Measurements from ENCODE around the gene HSDL1.
A peak's percentile ranks its signal among the peaks of the same experiment; 100 is the strongest.

Gene HSDL1

GRCh38 chr16:84144859-84145639, at the start of gene HSDL1, which contains the start of gene DNAAF1:
Gene HSDL1, minus strand, starts transcription at chr16:84145177. Its CDS starts 13,856 bp downstream, at chr16:84131321.
Gene DNAAF1, plus strand, starts transcription at chr16:84145308. Its CDS starts 133 bp downstream, at chr16:84145441.
- DNase-seq, result peak; percentile 95

GRCh38 chr16:84194018-84194417, 49.0 kb upstream of the HSDL1 start:
- DNase-seq, result no peak

- no peak for DNase-seq
Observed at GRCh38 chr16:84193480-84193879, 48.5 kb upstream of the HSDL1 start.

- DNase-seq, result no peak
Observed at GRCh38 chr16:84191466-84191865, 46.5 kb upstream of the HSDL1 start.

GRCh38 chr16:84190731-84191388, 45.9 kb upstream of the HSDL1 start, which contains the start of gene ADAD2:
Gene ADAD2, plus strand, starts transcription at chr16:84191157. Its CDS starts 74 bp downstream, at chr16:84191231.
- no peak for DNase-seq

- peak; percentile 91 for DNase-seq
Observed at GRCh38 chr16:84186685-84187437, 41.9 kb upstream of the HSDL1 start, which contains the start of gene TAF1C. Gene TAF1C, minus strand, starts transcription at chr16:84187057. Its CDS starts 2,069 bp downstream, at chr16:84184988.

GRCh38 chr16:84184775-84185174, 39.8 kb upstream of the HSDL1 start:
- no peak for DNase-seq

GRCh38 chr16:84183911-84184591, 39.1 kb upstream of the HSDL1 start:
- DNase-seq, result no peak

- no peak for DNase-seq
Observed at GRCh38 chr16:84183572-84183875, 38.5 kb upstream of the HSDL1 start.

- DNase-seq, result no peak
Observed at GRCh38 chr16:84182680-84183571, 37.9 kb upstream of the HSDL1 start.

- DNase-seq, result no peak
Observed at GRCh38 chr16:84182104-84182503, 37.1 kb upstream of the HSDL1 start.

- no peak for DNase-seq
Observed at GRCh38 chr16:84181144-84181915, 36.4 kb upstream of the HSDL1 start.

- no peak for DNase-seq
Observed at GRCh38 chr16:84180519-84181140, 35.7 kb upstream of the HSDL1 start.

GRCh38 chr16:84179612-84180320, 34.8 kb upstream of the HSDL1 start:
- DNase-seq, result no peak

GRCh38 chr16:84178892-84179611, 34.1 kb upstream of the HSDL1 start:
- no peak for DNase-seq

GRCh38 chr16:84178146-84178765, 33.3 kb upstream of the HSDL1 start:
- DNase-seq, result no peak

GRCh38 chr16:84177741-84178073, 32.7 kb upstream of the HSDL1 start:
- DNase-seq, result no peak

GRCh38 chr16:84176192-84177053, 31.4 kb upstream of the HSDL1 start:
- no peak for DNase-seq

Data from activated CD8-positive, alpha-beta memory T cell treated with anti-CD3 and anti-CD28 coated beads, Interleukin-2, amount 50 U/mL, for 4 hours (primary cell).